Chondrocyte (in vitro differentiated cells): Measurements from ENCODE around the gene PTPRG. TPM values are rescaled to one million over a fixed set of nuclear protein-coding genes. Genes with fewer than 3 reads are reported as not detected.

ENCODE experiments used
- DNase-seq: peaks from one replicate; pipeline ENCODE4 v3.0.0; 2021; ENCODE audit warnings: mixed read lengths, low spot score
- H3K27ac Mint-ChIP-seq: one replicate; pipeline ENCODE4 v1.8.0; 2021; ENCODE audit warnings: mild to moderate bottlenecking, moderate library complexity, mixed read lengths; ENCODE audit not compliant: unreplicated experiment
- H3K27me3 Mint-ChIP-seq: 2 replicates; pipeline ENCODE4 v1.8.0; 2021; ENCODE audit warnings: low read depth, mixed read lengths
- H3K36me3 Mint-ChIP-seq: 2 replicates; pipeline ENCODE4 v1.8.0; 2021; ENCODE audit warnings: low read depth, mixed read lengths
- H3K4me1 Mint-ChIP-seq: 2 replicates; pipeline ENCODE4 v1.8.0; 2021; ENCODE audit warnings: low read depth, mild to moderate bottlenecking, mixed read lengths
- H3K4me3 Mint-ChIP-seq: one replicate; pipeline ENCODE4 v1.8.0; 2021; ENCODE audit warnings: mild to moderate bottlenecking, moderate library complexity, mixed read lengths; ENCODE audit not compliant: unreplicated experiment
- H3K9me3 Mint-ChIP-seq: 2 replicates; pipeline ENCODE4 v1.8.0; 2021; ENCODE audit warnings: low read depth, mixed read lengths
- total RNA-seq: library from RNA; stranded (reverse); gene quantifications from 3 replicates; pipeline ENCODE4 v1.2.1, GENCODE V29; 2021
- TF ChIP-seq, protein P1 (sequence below): fragments of 200-600 bp; sonication (generic); IDR thresholded peaks from 2 replicates; pipeline ENCODE4 v1.5.0; 2021; ENCODE audit warnings: antibody characterized with exemption, mild to moderate bottlenecking, moderate library complexity

PTPRG gene
- total RNA-seq, 1 donor from 2014 or later, result 45.5 TPM

DNA sequence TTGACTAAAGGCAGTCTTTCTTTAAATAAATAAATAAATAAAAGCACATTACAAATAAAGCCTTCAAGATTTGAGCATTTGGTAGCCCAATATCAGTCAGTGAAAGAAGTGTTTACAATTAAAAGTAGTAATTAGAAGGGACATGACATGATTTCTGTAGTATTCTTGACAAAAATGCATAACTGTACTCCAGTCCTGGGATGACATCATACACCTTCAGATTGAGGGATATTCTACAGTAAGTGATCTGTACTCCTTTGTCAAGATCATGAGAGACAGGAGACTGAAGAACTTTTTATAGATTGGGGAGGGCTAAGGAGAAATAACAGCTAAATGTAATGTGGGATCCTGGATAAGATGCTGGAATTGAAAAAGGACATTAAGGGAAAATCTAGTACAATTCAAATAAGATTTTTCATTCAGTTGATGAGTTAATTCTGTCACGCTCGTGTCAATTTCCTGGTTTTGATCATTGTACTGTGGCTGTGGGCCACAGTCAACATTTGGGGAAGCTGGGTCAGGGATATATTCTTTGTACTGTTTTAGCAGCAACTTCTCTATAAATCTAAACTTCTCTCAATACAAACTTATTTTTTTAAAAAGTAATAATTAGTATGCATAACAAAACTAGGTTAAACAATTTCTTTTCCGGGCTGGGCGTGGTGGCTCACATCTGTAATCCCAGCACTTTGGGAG is 314.8 kb downstream of the PTPRG start:
- Mint-ChIP-seq H3K36me3 (no peaks in the 10 kb centered on the region), H3K27ac (peak overlapping the region; percentile 93), H3K9me3 (no peaks in the 10 kb centered on the region), H3K4me1 (peaks cover 64% of the 10 kb centered on the region), H3K27me3 (no peaks in the 10 kb centered on the region), H3K4me3 (no peak overlapping the region)
- DNase-seq, result no peak
- TF ChIP-seq, protein P1, sequence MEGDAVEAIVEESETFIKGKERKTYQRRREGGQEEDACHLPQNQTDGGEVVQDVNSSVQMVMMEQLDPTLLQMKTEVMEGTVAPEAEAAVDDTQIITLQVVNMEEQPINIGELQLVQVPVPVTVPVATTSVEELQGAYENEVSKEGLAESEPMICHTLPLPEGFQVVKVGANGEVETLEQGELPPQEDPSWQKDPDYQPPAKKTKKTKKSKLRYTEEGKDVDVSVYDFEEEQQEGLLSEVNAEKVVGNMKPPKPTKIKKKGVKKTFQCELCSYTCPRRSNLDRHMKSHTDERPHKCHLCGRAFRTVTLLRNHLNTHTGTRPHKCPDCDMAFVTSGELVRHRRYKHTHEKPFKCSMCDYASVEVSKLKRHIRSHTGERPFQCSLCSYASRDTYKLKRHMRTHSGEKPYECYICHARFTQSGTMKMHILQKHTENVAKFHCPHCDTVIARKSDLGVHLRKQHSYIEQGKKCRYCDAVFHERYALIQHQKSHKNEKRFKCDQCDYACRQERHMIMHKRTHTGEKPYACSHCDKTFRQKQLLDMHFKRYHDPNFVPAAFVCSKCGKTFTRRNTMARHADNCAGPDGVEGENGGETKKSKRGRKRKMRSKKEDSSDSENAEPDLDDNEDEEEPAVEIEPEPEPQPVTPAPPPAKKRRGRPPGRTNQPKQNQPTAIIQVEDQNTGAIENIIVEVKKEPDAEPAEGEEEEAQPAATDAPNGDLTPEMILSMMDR, result no peak

DNA sequence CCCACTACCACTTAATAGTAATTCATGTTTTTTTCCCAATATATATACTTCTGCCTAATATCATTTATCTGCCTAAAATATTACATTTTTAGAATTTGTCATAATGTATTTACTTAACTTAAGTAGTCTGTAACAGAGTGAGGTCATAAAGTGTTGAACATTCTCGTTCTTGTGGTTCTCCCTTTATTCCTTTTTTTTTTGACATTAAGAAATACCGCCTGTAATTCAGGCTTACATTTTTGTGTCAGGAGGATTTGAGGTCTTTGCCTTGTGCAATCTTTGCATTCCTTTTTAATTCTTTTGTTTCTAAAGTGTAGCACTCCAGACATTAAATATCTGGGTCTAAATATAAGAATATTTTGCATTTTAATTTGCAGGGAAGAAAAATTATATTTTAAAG is 315.4 kb downstream of the PTPRG start:
- H3K4me1 Mint-ChIP-seq, result peaks cover 64% of the 10 kb centered on the region
- no peaks in the 10 kb centered on the region for H3K9me3 Mint-ChIP-seq
- TF ChIP-seq, protein P1, result no peak
- H3K36me3 Mint-ChIP-seq, result no peaks in the 10 kb centered on the region
- no peak for DNase-seq
- H3K27ac Mint-ChIP-seq, result peak overlapping the region; percentile 93
- H3K27me3 Mint-ChIP-seq, result no peaks in the 10 kb centered on the region
- no peak overlapping the region for H3K4me3 Mint-ChIP-seq

DNA sequence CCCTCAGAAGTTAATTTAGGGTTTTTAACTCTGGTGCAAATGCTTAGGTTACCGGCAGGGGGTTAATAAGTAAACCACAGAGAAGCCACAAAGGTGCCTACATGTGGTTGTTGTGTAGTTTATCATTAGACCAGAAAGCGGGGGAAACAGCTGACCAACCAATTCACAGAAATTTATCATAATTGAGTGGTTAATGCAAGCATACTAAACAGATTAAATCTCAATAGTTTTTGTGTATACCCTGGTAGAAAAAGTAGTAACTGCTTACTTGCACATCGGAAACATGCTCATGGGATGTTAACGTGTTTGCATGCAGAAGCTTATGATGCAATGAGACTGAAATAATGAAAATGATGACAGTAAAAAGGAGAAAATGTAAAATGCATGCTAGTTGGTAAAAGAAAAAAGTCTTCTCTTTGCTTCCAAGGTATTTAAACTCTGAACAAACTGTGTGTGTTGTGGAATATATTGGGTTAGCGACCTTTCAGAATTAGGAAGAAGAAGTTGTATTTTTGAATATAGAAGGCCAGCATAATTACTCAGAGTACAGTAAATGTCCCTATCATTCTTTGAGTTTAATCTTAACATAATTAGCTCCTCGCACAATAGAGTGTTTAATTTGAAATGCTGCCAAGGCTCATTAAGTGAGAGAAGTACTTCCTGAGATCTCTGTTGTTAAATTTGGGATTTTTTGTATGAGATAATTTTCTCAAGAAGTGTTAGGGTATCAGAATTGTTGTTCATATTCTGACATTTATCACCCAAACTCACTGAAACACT is 316.2 kb downstream of the PTPRG start:
- TF ChIP-seq, protein P1, result peak; percentile 42
- H3K27me3 Mint-ChIP-seq, result no peaks in the 10 kb centered on the region
- H3K36me3 Mint-ChIP-seq, result no peaks in the 10 kb centered on the region
- peak overlapping the region; percentile 9 for H3K4me3 Mint-ChIP-seq
- peak overlapping the region; percentile 93 for H3K27ac Mint-ChIP-seq
- H3K9me3 Mint-ChIP-seq, result no peaks in the 10 kb centered on the region
- peaks cover 56% of the 10 kb centered on the region for H3K4me1 Mint-ChIP-seq
- no peak for DNase-seq

- Mint-ChIP-seq H3K36me3 (no peaks in the 10 kb centered on the region), H3K27ac (no peak overlapping the region), H3K27me3 (no peaks in the 10 kb centered on the region), H3K4me1 (peaks cover 12% of the 10 kb centered on the region), H3K9me3 (no peaks in the 10 kb centered on the region), H3K4me3 (no peak overlapping the region)
- TF ChIP-seq, protein P1, result no peak
- DNase-seq, result no peak
Observed at GRCh38 chr3:61882253-61882652, 320.9 kb downstream of the PTPRG start.

DNA sequence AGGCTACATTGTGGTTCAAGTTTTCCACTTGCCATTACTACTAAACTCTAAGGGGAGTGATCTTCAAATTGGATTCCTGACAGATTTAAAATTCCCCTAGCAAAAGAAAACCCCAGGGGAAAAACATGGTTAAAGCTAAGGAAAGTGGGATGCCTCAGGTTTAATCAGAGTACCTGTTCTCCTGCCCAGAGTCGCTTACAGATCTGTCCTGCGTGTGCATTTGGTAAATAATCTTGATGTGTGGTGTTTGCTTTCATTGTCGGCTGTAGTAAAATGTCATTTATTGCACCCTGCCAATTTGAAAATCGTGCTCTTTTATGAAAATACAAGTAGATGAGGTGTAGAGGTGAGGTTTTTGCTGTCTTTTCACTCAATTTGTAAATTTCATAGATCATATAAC is 323.4 kb downstream of the PTPRG start:
- no peaks in the 10 kb centered on the region for H3K36me3 Mint-ChIP-seq
- H3K27ac Mint-ChIP-seq, result no peak overlapping the region
- peaks cover 5% of the 10 kb centered on the region for H3K4me1 Mint-ChIP-seq
- no peaks in the 10 kb centered on the region for H3K27me3 Mint-ChIP-seq
- no peak overlapping the region for H3K4me3 Mint-ChIP-seq
- TF ChIP-seq, protein P1, result no peak
- no peak for DNase-seq
- H3K9me3 Mint-ChIP-seq, result no peaks in the 10 kb centered on the region
